Umbilical cord (tissue), 2 donors: Measurements from ENCODE around the gene TMEM119. TPM values are rescaled to one million over a fixed set of nuclear protein-coding genes. Genes with fewer than 3 reads are reported as not detected.
A peak's percentile ranks its signal among the peaks of the same experiment; 100 is the strongest.
"Not testable (repeated sequence)": the region's sequence is repeated elsewhere in the genome, so short reads cannot be mapped to it uniquely, and the experiment has no call there.

Experiments used
- DNase-seq: peaks from one replicate; pipeline ENCODE4 v3.0.0-alpha.2; 2015; ENCODE audit warnings: low spot score
- total RNA-seq: library from RNA; depleted of rRNA; stranded (reverse); fragments of >200 nt; gene quantifications from one replicate; pipeline ENCODE4 v1.2.3, GENCODE V29; 2014; ENCODE audit warnings: low replicate concordance; ENCODE audit not compliant: insufficient read depth

TMEM119 gene
- total RNA-seq, 1 donor from 2014 or later = 85.0 TPM

- no peak for DNase-seq
Measured at GRCh38 chr12:108635201-108635996, 37.5 kb upstream of the TMEM119 start.

- DNase-seq = no peak
Measured at GRCh38 chr12:108634341-108634751, 36.5 kb upstream of the TMEM119 start.

GRCh38 chr12:108633534-108634248, 35.8 kb upstream of the TMEM119 start, which contains the start of gene SELPLG:
SELPLG (minus strand) TSS chr12:108633894; CDS start chr12:108624307, 9,587 bp downstream.
- DNase-seq = no peak

- no peak for DNase-seq
Measured at GRCh38 chr12:108633081-108633533, 35.2 kb upstream of the TMEM119 start.

GRCh38 chr12:108631261-108631660, 33.4 kb upstream of the TMEM119 start:
- not testable (repeated sequence) for DNase-seq

- DNase-seq = no peak
Measured at GRCh38 chr12:108630481-108631207, 32.8 kb upstream of the TMEM119 start.

- DNase-seq = peak; percentile 86
Measured at GRCh38 chr12:108629824-108630476, 32.1 kb upstream of the TMEM119 start.

- DNase-seq = no peak
Measured at GRCh38 chr12:108629151-108629550, 31.3 kb upstream of the TMEM119 start.

GRCh38 chr12:108627134-108627920, 29.4 kb upstream of the TMEM119 start:
- no peak for DNase-seq

GRCh38 chr12:108625228-108625627, 27.3 kb upstream of the TMEM119 start:
- DNase-seq = no peak

GRCh38 chr12:108623577-108623976, 25.7 kb upstream of the TMEM119 start:
- no peak for DNase-seq

GRCh38 chr12:108622921-108623514, 25.1 kb upstream of the TMEM119 start:
- no peak for DNase-seq

- DNase-seq = no peak
Measured at GRCh38 chr12:108622421-108622820, 24.5 kb upstream of the TMEM119 start.

- no peak for DNase-seq
Measured at GRCh38 chr12:108621161-108621560, 23.3 kb upstream of the TMEM119 start.

- no peak for DNase-seq
Measured at GRCh38 chr12:108620236-108620879, 22.5 kb upstream of the TMEM119 start.

- DNase-seq = peak; percentile 77
Measured at GRCh38 chr12:108619369-108620160, 21.7 kb upstream of the TMEM119 start.

- DNase-seq = not testable (repeated sequence)
Measured at GRCh38 chr12:108618953-108619274, 21.0 kb upstream of the TMEM119 start.

- peak; percentile 82 for DNase-seq
Measured at GRCh38 chr12:108618079-108618952, 20.4 kb upstream of the TMEM119 start.
